Gastroesophageal sphincter (tissue), 4 donors: ENCODE measurements around the gene DIRAS3. TPM values are rescaled to one million over a fixed set of nuclear protein-coding genes. Genes with fewer than 3 reads are reported as not detected.

Source experiments
- ATAC-seq: fragments of 150-250 bp; one replicate; pipeline ENCODE4 v1.9.1; 2016; ENCODE audit warnings: mild to moderate bottlenecking, moderate library complexity
- H3K27ac ChIP-seq, 4 donors: fragments of 200-600 bp; sonication (generic) in 3 of 4; 1 replicate in 3 of 4; 2 replicates in 1 of 4; pipeline ENCODE4 v1.5.1; 2016 to 2019
- H3K27me3 ChIP-seq: fragments of 200-600 bp; sonication (generic); one replicate; pipeline ENCODE4 v1.5.1; 2019
- H3K36me3 ChIP-seq, 2 donors: fragments of 200-600 bp; sonication (generic); one replicate each; pipeline ENCODE4 v1.5.1; 2019; ENCODE audit warnings: control low read depth in 1 of 2
- H3K4me1 ChIP-seq, 3 donors: fragments of 200-600 bp; sonication (generic); 1 replicate in 2 of 3; 2 replicates in 1 of 3; pipeline ENCODE4 v1.5.1; 2016 to 2019; ENCODE audit warnings: control low read depth in 2 of 3
- H3K4me3 ChIP-seq, 2 donors: fragments of 200-600 bp; sonication (generic); one replicate each; pipeline ENCODE4 v1.5.1; 2019; ENCODE audit warnings: mild to moderate bottlenecking in 1 of 2, moderate library complexity in 1 of 2
- H3K9me3 ChIP-seq, 3 donors: fragments of 200-600 bp; sonication (generic); one replicate each; pipeline ENCODE4 v1.5.1; 2017 to 2019; ENCODE audit warnings: control low read depth in 2 of 3
- CTCF ChIP-seq, 4 experiments: fragments of 200-600 bp in 2 of 4; fragments of 450-650 bp in 2 of 4; sonication (generic) in 1 of 4; IDR thresholded peaks; one replicate each; pipeline ENCODE4 v1.5.1; 2017 to 2019; ENCODE audit warnings: antibody characterized with exemption in 4 of 4, mild to moderate bottlenecking in 2 of 4, moderate library complexity in 2 of 4
- EP300 ChIP-seq: sonication (generic); formaldehyde crosslinking; IDR thresholded peaks from one replicate; pipeline ENCODE4 v1.6.1; 2017; ENCODE audit warnings: antibody characterized with exemption, mild to moderate bottlenecking
- POLR2A ChIP-seq, 2 donors: fragments of 450-650 bp; IDR thresholded peaks; one replicate each; pipeline ENCODE4 v1.6.1; 2017; ENCODE audit warnings: antibody characterized with exemption in 2 of 2, mild to moderate bottlenecking in 2 of 2, moderate library complexity in 1 of 2
- POLR2AphosphoS5 ChIP-seq: sonication (generic); formaldehyde crosslinking; IDR thresholded peaks from one replicate; pipeline ENCODE4 v1.6.1; 2017; ENCODE audit warnings: antibody characterized with exemption
- WGBS, 2 donors: methylation state at CpG; one replicate each; pipeline ENCODE4 v1.1.5; 2018; ENCODE audit warnings: low coverage in 1 of 2; 5-methylcytosine and 5-hydroxymethylcytosine counted together
- total RNA-seq, 4 donors: library from RNA; depleted of rRNA; stranded (reverse); fragments of >200 nt; gene quantifications; one replicate each; pipeline ENCODE4 v1.1.0, GENCODE V29; 2016

DIRAS3 gene
- total RNA-seq, 4 donors from 2014 or later: 0.47 to 6.2 (median 3.6) TPM

GRCh38 chr1:68057564-68057963 is 7.1 kb upstream of the DIRAS3 start:
- no peaks in the 10 kb centered on the region for H3K36me3 ChIP-seq
- 100% methylated on average over 3 of the region's 3 CpGs; no CpG with 5 or more reads in 1 of the 2 donors for WGBS, 2 donors
- peaks cover 0 to 13% (median 2%) of the 10 kb centered on the region in 3 donors for H3K9me3 ChIP-seq
- no peaks in the 10 kb centered on the region for H3K4me1 ChIP-seq
- TF ChIP-seq CTCF (IDR thresholded peaks at IDR 0.05): no peak
- no peak for TF ChIP-seq POLR2AphosphoS5
- TF ChIP-seq POLR2A (IDR thresholded peaks at IDR 0.05): no peak
- no peak for TF ChIP-seq EP300
- H3K4me3 ChIP-seq: no peak overlapping the region
- ATAC-seq: no peak
- H3K27ac ChIP-seq: no peak overlapping the region
- no peaks in the 10 kb centered on the region for H3K27me3 ChIP-seq

GRCh38 chr1:68057050-68057449 is 6.6 kb upstream of the DIRAS3 start:
- H3K4me3 ChIP-seq: no peak overlapping the region
- TF ChIP-seq CTCF (IDR thresholded peaks at IDR 0.05) (no peak), EP300 (no peak), POLR2A (IDR thresholded peaks at IDR 0.05) (no peak), POLR2AphosphoS5 (no peak)
- ATAC-seq: no peak
- no peaks in the 10 kb centered on the region for H3K4me1 ChIP-seq
- H3K36me3 ChIP-seq: no peaks in the 10 kb centered on the region
- no peak overlapping the region for H3K27ac ChIP-seq
- H3K9me3 ChIP-seq: peaks cover 0 to 13% (median 2%) of the 10 kb centered on the region in 3 donors
- no CpG with 5 or more reads among the region's 3 CpGs for WGBS, 2 donors
- no peaks in the 10 kb centered on the region for H3K27me3 ChIP-seq

GRCh38 chr1:68051475-68051874 is 1.0 kb upstream of the DIRAS3 start:
- peak; percentile 53 for ATAC-seq
- 34 to 40% methylated on average over 1 to 18 of the region's 28 CpGs for WGBS, 2 donors
- peak overlapping the region in 1 of 2 donors; percentile 48 for H3K4me3 ChIP-seq

GRCh38 chr1:68047659-68048026 is 2.8 kb downstream of the DIRAS3 start:
- TF ChIP-seq POLR2A (IDR thresholded peaks at IDR 0.05) (no peak), POLR2AphosphoS5 (no peak), CTCF (IDR thresholded peaks at IDR 0.05) (no peak), EP300 (no peak)
- WGBS, 2 donors: 84 to 86% methylated on average over 3 of the region's 3 CpGs
- no peaks in the 10 kb centered on the region for H3K4me1 ChIP-seq
- no peaks in the 10 kb centered on the region for H3K9me3 ChIP-seq
- peaks cover 0 to 12% of the 10 kb centered on the region in 2 donors for H3K36me3 ChIP-seq
- ATAC-seq: no peak
- no peak overlapping the region for H3K4me3 ChIP-seq
- no peaks in the 10 kb centered on the region for H3K27me3 ChIP-seq
- no peak overlapping the region for H3K27ac ChIP-seq

More at GRCh38 chr1:68051475-68051874, 1.0 kb upstream of the DIRAS3 start:
- Histone ChIP-seq H3K4me1 (no peaks in the 10 kb centered on the region), H3K36me3 (peaks cover 0 to 8% of the 10 kb centered on the region in 2 donors), H3K9me3 (peaks cover 0 to 1% (median 0%) of the 10 kb centered on the region in 3 donors), H3K27ac (no peak overlapping the region), H3K27me3 (no peaks in the 10 kb centered on the region)
- no peak for TF ChIP-seq POLR2AphosphoS5
- no peak for TF ChIP-seq POLR2A (IDR thresholded peaks at IDR 0.05)
- TF ChIP-seq CTCF (IDR thresholded peaks at IDR 0.05): peak in 3 of 4 experiments; percentile 34 to 47 (median 42)

- WGBS, 2 donors: 69 to 88% methylated on average over 2 to 13 of the region's 34 CpGs
- TF ChIP-seq POLR2A (IDR thresholded peaks at IDR 0.05) (no peak), CTCF (IDR thresholded peaks at IDR 0.05) (no peak), EP300 (no peak), POLR2AphosphoS5 (no peak)
- Histone ChIP-seq H3K4me3 (no peak overlapping the region), H3K4me1 (no peaks in the 10 kb centered on the region), H3K27me3 (no peaks in the 10 kb centered on the region), H3K36me3 (peaks cover 0 to 12% of the 10 kb centered on the region in 2 donors), H3K27ac (no peak overlapping the region), H3K9me3 (no peaks in the 10 kb centered on the region)
- ATAC-seq: no peak
Observed at GRCh38 chr1:68046885-68047658, 3.4 kb downstream of the DIRAS3 start.
